H1 (cell line): ENCODE measurements around the gene KNDC1. TPM values are rescaled to one million over a fixed set of nuclear protein-coding genes. Genes with fewer than 3 reads are reported as not detected.

Experiments
- CTCF ChIA-PET: fragments of 300-600 bp; sonication (Branson Sonifier 250); formaldehyde crosslinking; loops from one replicate; lab custom pipeline; 2021; ENCODE audit not compliant: partially characterized antibody; lab: Charles Lee
- POLR2A ChIA-PET: fragments of 300-600 bp; sonication (Branson Sonifier 250); formaldehyde crosslinking; loops from one replicate; lab custom pipeline; 2021; ENCODE audit warnings: inconsistent platforms; ENCODE audit not compliant: partially characterized antibody; lab: Charles Lee
- DNase-seq, 2 experiments: peaks; one replicate each; pipeline versions ENCODE4 v3.0.0 to v3.0.0-alpha.2; 2010 to 2022; ENCODE audit warnings: low spot score in 2 of 2, low read depth in 1 of 2, mixed read lengths in 1 of 2
- FAIRE-seq: peaks from 2 replicates; lab custom pipeline; 2011; peaks lifted over from hg19 to GRCh38; lab: Jason Lieb, UNC
- H2AFZ ChIP-seq: 2 replicates; pipeline ENCODE4 v1.8.1; 2012; ENCODE audit warnings: low read length, inconsistent platforms
- H2AK5ac ChIP-seq: 2 replicates; pipeline ENCODE4 v1.6.1; 2013; ENCODE audit warnings: low read depth, low read length
- H2BK120ac ChIP-seq: replicated peaks from 2 replicates; pipeline ENCODE3; 2013; ENCODE audit warnings: low read depth, low read length, inconsistent platforms
- H2BK12ac ChIP-seq: 2 replicates; pipeline ENCODE4 v1.6.1; 2013; ENCODE audit warnings: low read depth, low read length
- H2BK15ac ChIP-seq: 2 replicates; pipeline ENCODE4 v1.6.1; 2013; ENCODE audit warnings: low read length
- H2BK20ac ChIP-seq: 2 replicates; pipeline ENCODE4 v1.6.1; 2013; ENCODE audit warnings: low read length
- H2BK5ac ChIP-seq: 2 replicates; pipeline ENCODE4 v1.6.1; 2013; ENCODE audit warnings: low read depth, low read length
- H3K14ac ChIP-seq: 2 replicates; pipeline ENCODE4 v1.6.1; 2013; ENCODE audit warnings: inconsistent platforms; ENCODE audit not compliant: insufficient read length
- H3K18ac ChIP-seq: 2 replicates; pipeline ENCODE4 v1.6.1; 2013; ENCODE audit warnings: low read length; ENCODE audit errors: extremely low read depth
- H3K23ac ChIP-seq: 2 replicates; pipeline ENCODE4 v1.6.1; 2013; ENCODE audit warnings: inconsistent platforms; ENCODE audit not compliant: insufficient read length
- H3K23me2 ChIP-seq: 2 replicates; pipeline ENCODE4 v1.6.1; 2013; ENCODE audit warnings: low read depth, low read length
- H3K27ac ChIP-seq: 2 replicates; pipeline ENCODE4 v1.6.1; 2011; ENCODE audit warnings: low read depth, low read length, inconsistent platforms
- H3K27me3 ChIP-seq, 4 experiments: replicated peaks in 1 of 4; 1 replicate in 1 of 4; 2 replicates in 3 of 4; pipeline versions ENCODE4 v1.6.1 to v1.8.1; 2011 to 2013; ENCODE audit warnings: low read length in 3 of 4, mild to moderate bottlenecking in 3 of 4, inconsistent platforms in 2 of 4, mixed read lengths in 2 of 4, moderate library complexity in 1 of 4; ENCODE audit not compliant: control insufficient read depth in 3 of 4, insufficient read depth in 3 of 4; ENCODE audit errors: extremely low read depth in 1 of 4
- H3K36me3 ChIP-seq, 4 experiments: 2 replicates each; pipeline versions ENCODE4 v1.6.1 to v1.8.1; 2011 to 2013; ENCODE audit warnings: mild to moderate bottlenecking in 4 of 4, low read length in 3 of 4, moderate library complexity in 2 of 4, control low read depth in 1 of 4, inconsistent platforms in 1 of 4; ENCODE audit not compliant: insufficient read depth in 4 of 4, control insufficient read depth in 2 of 4
- H3K4ac ChIP-seq: replicated peaks from 2 replicates; pipeline ENCODE3; 2013; ENCODE audit warnings: low read length, low read depth, mixed read lengths, inconsistent platforms; ENCODE audit not compliant: insufficient read length
- H3K4me1 ChIP-seq, 4 experiments: replicated peaks in 1 of 4; 1 replicate in 1 of 4; 2 replicates in 3 of 4; pipeline versions ENCODE4 v1.6.1 to v1.8.1; 2011 to 2013; ENCODE audit warnings: low read length in 3 of 4, inconsistent platforms in 2 of 4, mixed read lengths in 1 of 4; ENCODE audit not compliant: insufficient read depth in 4 of 4, control insufficient read depth in 3 of 4
- H3K4me2 ChIP-seq, 2 experiments: 2 replicates each; pipeline versions ENCODE4 v1.6.1 to v1.8.1; 2011 to 2013; ENCODE audit warnings: low read depth in 2 of 2, low read length in 2 of 2, control low read depth in 1 of 2, inconsistent platforms in 1 of 2, mild to moderate bottlenecking in 1 of 2; ENCODE audit not compliant: insufficient read depth in 1 of 2
- H3K4me3 ChIP-seq, 4 experiments: fragments of 200-600, 300-600 bp in 1 of 4; sonication (generic), shearing (Covaris generic), sonication (Bioruptor Twin) in 1 of 4; 2 replicates each; pipeline versions ENCODE4 v1.5.1 to v1.8.1; 2011 to 2016; ENCODE audit warnings: low read length in 4 of 4, low read depth in 3 of 4, control low read depth in 2 of 4, inconsistent platforms in 2 of 4, mild to moderate bottlenecking in 2 of 4, mixed read lengths in 1 of 4, moderate library complexity in 1 of 4; ENCODE audit not compliant: insufficient read depth in 2 of 4; ENCODE audit errors: extremely low read depth in 1 of 4
- H3K56ac ChIP-seq: replicated peaks from 2 replicates; pipeline ENCODE3; 2013; ENCODE audit warnings: low read depth, mild to moderate bottlenecking, mixed read lengths, low read length, inconsistent platforms; ENCODE audit not compliant: insufficient read length
- H3K79me1 ChIP-seq: 2 replicates; pipeline ENCODE4 v1.6.1; 2013; ENCODE audit warnings: low read depth, low read length, control low read depth
- H3K79me2 ChIP-seq, 2 experiments: 2 replicates each; pipeline versions ENCODE4 v1.6.1 to v1.8.1; 2012 to 2013; ENCODE audit warnings: low read length in 2 of 2, mild to moderate bottlenecking in 2 of 2, inconsistent platforms in 1 of 2; ENCODE audit not compliant: insufficient read depth in 2 of 2, control insufficient read depth in 1 of 2
- H3K9ac ChIP-seq, 4 experiments: replicated peaks in 1 of 4; 1 replicate in 1 of 4; 2 replicates in 3 of 4; pipeline versions ENCODE4 v1.6.1 to v1.8.1; 2011 to 2013; ENCODE audit warnings: low read depth in 3 of 4, low read length in 3 of 4, control low read depth in 2 of 4, mild to moderate bottlenecking in 2 of 4, moderate library complexity in 2 of 4, inconsistent platforms in 1 of 4; ENCODE audit errors: extremely low read depth in 1 of 4
- H3K9me3 ChIP-seq, 2 experiments: 2 replicates each; pipeline versions ENCODE4 v1.6.1 to v1.8.1; 2012 to 2013; ENCODE audit warnings: mild to moderate bottlenecking in 2 of 2, moderate library complexity in 2 of 2, control low read depth in 1 of 2, inconsistent platforms in 1 of 2, low read depth in 1 of 2, low read length in 1 of 2, mixed read lengths in 1 of 2; ENCODE audit not compliant: insufficient read depth in 2 of 2
- H4K20me1 ChIP-seq, 2 experiments: replicated peaks in 1 of 2; 2 replicates each; pipeline versions ENCODE3 to v1.8.1; 2011 to 2013; ENCODE audit warnings: inconsistent platforms in 2 of 2, low read length in 2 of 2, mild to moderate bottlenecking in 1 of 2; ENCODE audit not compliant: insufficient read depth in 2 of 2, control insufficient read depth in 1 of 2
- H4K5ac ChIP-seq: 2 replicates; pipeline ENCODE4 v1.6.1; 2013; ENCODE audit warnings: low read length, low read depth, mixed read lengths, inconsistent platforms; ENCODE audit not compliant: insufficient read length
- H4K8ac ChIP-seq: 2 replicates; pipeline ENCODE4 v1.8.0; 2013; ENCODE audit warnings: mild to moderate bottlenecking, moderate library complexity, low read length, inconsistent platforms; ENCODE audit not compliant: insufficient read depth; ENCODE audit errors: extremely low read depth
- H4K91ac ChIP-seq: replicated peaks from 2 replicates; pipeline ENCODE3; 2013; ENCODE audit warnings: low read length, mixed read lengths, inconsistent platforms; ENCODE audit not compliant: insufficient read length
- CBX5 ChIP-seq: fragments of 300-800, 300-1000 bp; sonication (generic); IDR thresholded peaks from 2 replicates; pipeline ENCODE4 v1.7.1; 2016; ENCODE audit warnings: antibody characterized with exemption, low read length, low read depth
- EGR1 ChIP-seq: IDR thresholded peaks from 2 replicates; pipeline ENCODE4 v1.6.1; 2011; ENCODE audit warnings: low read depth, low read length, borderline replicate concordance
- FOSL1 ChIP-seq: IDR thresholded peaks from 2 replicates; pipeline ENCODE4 v1.6.1; 2011; ENCODE audit warnings: mild to moderate bottlenecking, low read depth, low read length, moderate library complexity; ENCODE audit not compliant: insufficient read depth
- GTF2F1 ChIP-seq: IDR thresholded peaks from 2 replicates; pipeline ENCODE4 v1.6.1; 2012; ENCODE audit warnings: low read depth, low read length, improper control_type of control experiment, borderline replicate concordance
- HDAC2 ChIP-seq, 2 experiments: fragments of 300-600 bp in 1 of 2; sonication (generic) in 1 of 2; IDR thresholded peaks; 2 replicates each; pipeline ENCODE4 v1.6.1; 2011 to 2012; ENCODE audit warnings: low read depth in 2 of 2, low read length in 2 of 2, mild to moderate bottlenecking in 2 of 2, moderate library complexity in 2 of 2, borderline replicate concordance in 1 of 2, inconsistent platforms in 1 of 2
- JUN ChIP-seq: IDR thresholded peaks from 2 replicates; pipeline ENCODE4 v1.6.1; 2011; ENCODE audit warnings: low read depth, mild to moderate bottlenecking, improper control_type of control experiment, low read length
- RAD21 ChIP-seq, 2 experiments: IDR thresholded peaks in 1 of 2; conservative IDR thresholded peaks in 1 of 2; 2 replicates each; pipeline ENCODE4 v1.6.1; 2011; ENCODE audit warnings: low read depth in 2 of 2, low read length in 2 of 2, improper control_type of control experiment in 1 of 2, inconsistent platforms in 1 of 2, mild to moderate bottlenecking in 1 of 2, moderate library complexity in 1 of 2
- SP1 ChIP-seq: IDR thresholded peaks from 2 replicates; pipeline ENCODE4 v1.6.1; 2011; ENCODE audit warnings: low read depth, low read length
- TBP ChIP-seq: IDR thresholded peaks from 2 replicates; pipeline ENCODE4 v1.6.1; 2011; ENCODE audit warnings: low read depth, low read length, improper control_type of control experiment
- TEAD4 ChIP-seq: IDR thresholded peaks from 2 replicates; pipeline ENCODE4 v1.6.1; 2012; ENCODE audit warnings: low read depth, low read length, inconsistent platforms, mixed read lengths
- WGBS, 2 experiments: shearing (Covaris generic) in 1 of 2; methylation state at CpG; one replicate each; pipeline versions ENCODE4 v1.1.6 to v1.1.7; 2013 to 2015; ENCODE audit warnings: low lambda C conversion rate in 2 of 2, mixed read lengths in 2 of 2, inconsistent platforms in 1 of 2, low coverage in 1 of 2, missing lambda C conversion rate in 1 of 2; ENCODE audit not compliant: insufficient replicate concordance in 2 of 2, insufficient coverage in 1 of 2, insufficient read length in 1 of 2; ENCODE audit errors: extremely low coverage in 1 of 2, missing lambda C conversion rate in 1 of 2; 5-methylcytosine and 5-hydroxymethylcytosine counted together
- polyA plus RNA-seq, 7 experiments: library from polyadenylated mRNA; depleted of rRNA in 3 of 7; stranded (reverse) in 5 of 7; unstranded in 2 of 7; fragments of >200 nt in 5 of 7; fragments of 200-250 nt in 2 of 7; gene quantifications; 1 replicate in 5 of 7; 2 replicates in 1 of 7; 4 replicates in 1 of 7; pipeline versions ENCODE4 v1.2.1 to v1.2.3, GENCODE V29; 2011 to 2013; ENCODE audit warnings: missing spikeins in 2 of 7, mixed read lengths in 2 of 7
- total RNA-seq: library from RNA; stranded (reverse); fragmentation: NEBNext Ultra II Directional; extraction: Animal tissue kit (Norgen Biotek cat#: 25700); gene quantifications from 2 replicates; pipeline ENCODE4 v1.2.1, GENCODE V29; 2021
- TF ChIP-seq, protein P1 (sequence below): IDR thresholded peaks from 2 replicates; pipeline ENCODE4 v1.6.1; 2011; ENCODE audit warnings: low read length, improper control_type of control experiment
- TF ChIP-seq, protein P2 (sequence below): IDR thresholded peaks from 2 replicates; pipeline ENCODE4 v1.6.1; 2012; ENCODE audit warnings: inconsistent platforms

Gene KNDC1
- total and polyA plus RNA-seq, 2 of the 8 experiments (the other 6 are each of a cell fraction or from before 2014, with no cell fraction given) = 7.5 to 16.7 TPM

DNA sequence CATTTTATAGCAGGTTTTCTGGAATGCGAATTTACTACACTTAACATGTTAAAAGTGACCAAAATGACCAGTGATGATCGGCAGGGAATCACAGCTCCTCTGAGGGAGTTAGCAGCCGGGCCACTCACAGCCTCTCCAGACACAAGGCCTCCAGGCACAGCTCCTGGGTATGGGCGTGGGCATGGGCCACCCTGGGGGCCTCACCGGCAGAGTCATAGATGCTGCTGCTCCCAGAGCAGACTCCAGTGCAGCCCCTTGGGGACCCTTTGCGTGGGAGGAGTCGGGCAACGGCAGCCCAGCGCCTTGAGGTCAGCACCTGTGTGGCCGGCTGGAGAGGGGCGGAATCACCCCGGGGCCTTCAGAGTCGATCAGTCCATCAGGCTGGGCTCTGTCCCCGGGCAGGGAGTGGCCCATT is 8.6 kb downstream of the KNDC1 start:
- 87% methylated on average over 14 of the region's 14 CpGs; no CpG with 5 or more reads in 1 of the 2 experiments for WGBS, 2 experiments
- Histone ChIP-seq H3K27me3 (no peaks in the 10 kb centered on the region), H3K4me3 (no peak overlapping the region), H4K91ac (no peak overlapping the region), H2BK120ac (no peak overlapping the region), H2BK15ac (no peak overlapping the region), H2AK5ac (no peak overlapping the region), H3K36me3 (peaks cover 0 to 18% (median 9%) of the 10 kb centered on the region in 4 experiments; a peak in 5 of 8 replicates), H3K23ac (no peak overlapping the region), H4K5ac (no peak overlapping the region), H2BK12ac (no peak overlapping the region), H3K27ac (no peak overlapping the region), H2BK5ac (no peak overlapping the region), H2AFZ (no peak overlapping the region), H3K9ac (no peak overlapping the region), H3K18ac (no peak overlapping the region), H3K79me2 (no peaks in the 10 kb centered on the region; a peak in 1 of 4 replicates), H4K8ac (no peak overlapping the region), H3K4me2 (no peak overlapping the region), H3K79me1 (peaks cover 11% of the 10 kb centered on the region), H3K4me1 (peaks cover 0 to 13% (median 6%) of the 10 kb centered on the region in 4 experiments; a peak in 6 of 7 replicates), H3K4ac (no peak overlapping the region), H3K23me2 (no peaks in the 10 kb centered on the region), H3K14ac (no peak overlapping the region), H4K20me1 (peaks cover 0 to 11% of the 10 kb centered on the region in 2 experiments), H2BK20ac (no peak overlapping the region), H3K9me3 (no peaks in the 10 kb centered on the region; a peak in 1 of 4 replicates), H3K56ac (no peak overlapping the region)
- POLR2A ChIA-PET = interaction anchor here (1.3 to 1.6 kb wide), 2 partner anchors 9 to 14 kb away, joined by 4 to 6 read pairs; no protein-coding TSS in a partner anchor
- CTCF ChIA-PET = no interaction called here
- DNase-seq = no peak
- no peak for FAIRE-seq
- TF ChIP-seq, protein P1, sequence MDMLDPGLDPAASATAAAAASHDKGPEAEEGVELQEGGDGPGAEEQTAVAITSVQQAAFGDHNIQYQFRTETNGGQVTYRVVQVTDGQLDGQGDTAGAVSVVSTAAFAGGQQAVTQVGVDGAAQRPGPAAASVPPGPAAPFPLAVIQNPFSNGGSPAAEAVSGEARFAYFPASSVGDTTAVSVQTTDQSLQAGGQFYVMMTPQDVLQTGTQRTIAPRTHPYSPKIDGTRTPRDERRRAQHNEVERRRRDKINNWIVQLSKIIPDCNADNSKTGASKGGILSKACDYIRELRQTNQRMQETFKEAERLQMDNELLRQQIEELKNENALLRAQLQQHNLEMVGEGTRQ = no peak
- no peak for TF ChIP-seq JUN
- no peak for TF ChIP-seq HDAC2 (IDR thresholded peaks at IDR 0.05; ENCODE audit: borderline replicate concordance in 1 of 2, low read depth in 2 of 2, low read length in 2 of 2)
- no peak for TF ChIP-seq SP1
- no peak for TF ChIP-seq EGR1
- no peak for TF ChIP-seq TBP
- TF ChIP-seq FOSL1 = no peak
- TF ChIP-seq CBX5 = no peak
- TF ChIP-seq GTF2F1 = no peak
- TF ChIP-seq RAD21 (IDR thresholded peaks at IDR 0.05 in 1 of 2, conservative IDR thresholded peaks at IDR 0.05 in 1 of 2; ENCODE audit: low read depth in 2 of 2, low read length in 2 of 2) = no peak
- TF ChIP-seq, protein P2, sequence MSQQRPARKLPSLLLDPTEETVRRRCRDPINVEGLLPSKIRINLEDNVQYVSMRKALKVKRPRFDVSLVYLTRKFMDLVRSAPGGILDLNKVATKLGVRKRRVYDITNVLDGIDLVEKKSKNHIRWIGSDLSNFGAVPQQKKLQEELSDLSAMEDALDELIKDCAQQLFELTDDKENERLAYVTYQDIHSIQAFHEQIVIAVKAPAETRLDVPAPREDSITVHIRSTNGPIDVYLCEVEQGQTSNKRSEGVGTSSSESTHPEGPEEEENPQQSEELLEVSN = no peak
- TF ChIP-seq TEAD4 = no peak
